Activated T-cell treated with anti-CD3 and anti-CD28 coated beads, Interleukin-2, amount 50 U/mL, for 48 hours (primary cell): ENCODE results near the gene ARHGEF38.
"Not testable (repeated sequence)": the region's sequence is repeated elsewhere in the genome, so short reads cannot be mapped to it uniquely, and the experiment has no call there.

ENCODE experiments used
- DNase-seq, 2 experiments: peaks; one replicate each; pipeline ENCODE4 v3.0.0-alpha.2; 2020

ARHGEF38 gene

DNA sequence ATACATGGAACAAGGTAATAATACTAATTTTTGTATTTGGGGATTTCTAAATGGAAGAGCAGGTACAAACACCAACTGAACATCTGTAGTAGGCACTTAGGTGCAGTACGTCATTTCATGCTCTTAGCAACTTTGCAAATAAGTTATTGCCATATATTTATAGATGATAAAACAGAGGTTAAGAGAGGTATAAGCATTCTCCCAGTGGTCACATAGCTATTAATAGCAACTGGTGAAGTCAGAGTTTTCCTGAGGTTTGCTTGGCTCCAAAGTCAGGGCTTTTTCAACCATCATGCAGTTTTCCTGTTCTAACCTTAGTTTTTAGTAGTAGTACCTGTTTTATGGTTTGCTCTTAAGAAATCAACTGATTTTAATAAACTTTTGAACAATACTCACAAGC, 10.9 kb downstream of the ARHGEF38 start:
- no peak for DNase-seq

DNA sequence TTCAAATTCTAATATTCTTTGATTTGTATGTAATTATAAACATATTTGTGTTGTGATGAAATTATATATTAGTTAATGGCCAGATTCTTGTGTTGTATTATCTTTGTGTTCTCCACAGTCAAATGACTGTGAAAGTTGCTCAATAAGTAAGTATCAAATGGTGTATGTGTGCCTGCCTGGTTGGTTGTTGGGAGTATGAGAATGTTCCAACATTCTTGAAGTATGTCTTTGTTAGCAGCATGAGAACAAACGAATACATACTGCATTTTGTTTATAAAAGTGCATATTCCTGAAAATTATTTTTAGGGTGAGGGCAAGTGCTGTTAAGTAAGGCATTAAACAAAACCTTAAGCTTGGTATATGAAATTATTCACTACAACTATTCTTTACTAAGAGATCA, 16.2 kb downstream of the ARHGEF38 start:
- no peak for DNase-seq

DNA sequence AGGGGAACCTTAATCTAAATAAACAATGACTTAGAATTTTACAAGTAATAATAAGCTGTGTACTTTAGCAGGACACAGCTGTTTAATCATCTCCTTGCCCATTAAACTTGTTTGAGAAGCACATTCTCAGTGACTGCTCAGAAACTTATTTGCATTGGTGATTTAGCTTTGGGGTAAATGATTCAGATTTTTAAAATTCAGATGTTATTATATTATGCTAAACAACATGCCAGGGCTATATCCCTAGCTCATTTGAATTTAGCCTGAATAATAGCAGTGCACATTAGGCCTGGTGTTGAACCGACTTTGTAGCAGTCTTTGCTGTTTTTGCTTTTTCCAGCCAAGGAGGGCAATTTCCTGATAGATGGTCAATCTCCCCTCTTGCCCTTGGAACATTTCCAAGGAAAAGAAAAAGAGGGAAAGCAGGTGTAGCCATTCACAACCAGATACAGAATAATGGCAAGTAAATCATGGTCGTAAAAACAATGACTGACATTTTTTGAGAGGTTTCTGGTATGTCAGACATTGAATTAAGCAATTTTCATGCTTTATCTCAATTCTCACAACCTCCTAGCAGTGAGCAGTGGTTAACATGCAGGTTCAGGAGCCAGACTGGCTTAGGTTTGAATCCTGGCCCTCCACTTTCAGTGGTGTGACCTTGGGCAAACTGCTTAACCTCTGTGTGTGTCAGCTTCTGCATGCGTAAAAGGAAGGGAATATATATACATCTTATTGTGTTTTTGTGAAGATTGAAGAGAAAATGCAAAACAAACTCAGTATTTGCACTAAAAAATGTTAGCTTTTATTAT, 16.8 kb downstream of the ARHGEF38 start:
- no peak for DNase-seq

DNA sequence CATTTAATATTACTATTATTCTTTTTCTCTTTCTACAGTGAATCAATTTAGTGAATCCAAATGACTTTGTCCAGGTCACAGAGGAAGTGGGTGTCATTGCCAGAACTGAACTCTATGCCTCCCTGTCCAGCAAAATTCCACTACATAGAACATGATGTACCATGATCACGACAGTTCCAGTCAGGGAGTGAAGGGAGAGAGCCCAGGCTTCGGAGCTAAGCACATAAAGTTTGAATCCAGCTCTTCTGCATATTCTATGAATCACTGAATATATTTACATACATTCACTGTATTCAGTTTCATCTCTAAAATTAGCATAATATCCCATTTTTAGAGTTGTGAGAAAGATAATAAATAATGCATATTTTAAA, 17.4 kb downstream of the ARHGEF38 start:
- no peak for DNase-seq

DNA sequence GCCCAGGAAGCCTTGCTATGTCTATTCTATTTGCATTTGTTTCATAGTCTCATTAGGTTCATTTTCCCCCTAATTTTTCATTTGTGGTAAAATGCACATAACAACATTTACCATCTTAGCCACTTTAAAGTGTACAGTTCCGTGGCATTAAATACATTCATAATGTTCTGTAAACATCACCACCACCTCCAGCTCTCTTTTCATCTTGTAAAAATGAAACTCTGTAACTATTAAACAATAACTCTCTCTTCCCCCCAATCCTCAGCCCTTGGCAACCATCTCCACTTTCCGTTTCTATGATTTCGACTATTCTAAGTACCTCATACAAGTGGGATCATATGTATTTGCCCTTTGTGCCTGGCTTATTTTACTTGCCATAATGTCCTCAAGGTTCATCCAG, 19.9 kb downstream of the ARHGEF38 start:
- DNase-seq = no peak

DNA sequence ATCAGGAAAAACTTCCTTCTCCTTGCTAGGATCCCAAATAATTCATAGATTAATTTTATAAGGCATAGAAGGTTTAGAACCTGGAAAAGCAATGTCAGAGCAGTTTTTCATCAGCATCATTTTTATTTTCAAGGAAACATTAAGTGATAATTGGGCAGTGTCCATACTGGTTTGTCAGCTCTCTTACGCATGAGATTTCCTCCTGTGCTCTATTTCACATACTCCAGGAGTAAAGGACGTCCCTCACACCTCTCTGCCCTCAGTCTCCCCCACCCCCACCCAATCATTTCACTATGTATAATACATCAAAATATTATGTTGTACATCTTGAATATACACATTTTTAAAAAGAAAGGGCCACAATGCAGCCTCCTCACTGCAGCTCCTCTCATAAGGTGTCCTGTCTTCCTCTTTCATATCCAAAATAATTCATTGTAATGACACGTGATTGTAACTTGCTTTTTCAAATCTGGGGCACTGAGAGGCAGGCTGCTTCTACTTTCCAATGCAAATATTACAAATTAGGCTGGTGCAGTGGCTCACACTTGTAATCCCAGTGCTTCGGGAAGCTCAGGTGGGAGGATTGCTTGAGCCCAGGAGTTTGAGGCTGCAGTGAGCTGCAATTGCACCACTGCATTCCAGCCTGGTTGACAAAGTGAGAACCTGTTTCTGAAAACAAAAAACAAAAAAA, 34.4 kb downstream of the ARHGEF38 start:
- DNase-seq = no peak

DNA sequence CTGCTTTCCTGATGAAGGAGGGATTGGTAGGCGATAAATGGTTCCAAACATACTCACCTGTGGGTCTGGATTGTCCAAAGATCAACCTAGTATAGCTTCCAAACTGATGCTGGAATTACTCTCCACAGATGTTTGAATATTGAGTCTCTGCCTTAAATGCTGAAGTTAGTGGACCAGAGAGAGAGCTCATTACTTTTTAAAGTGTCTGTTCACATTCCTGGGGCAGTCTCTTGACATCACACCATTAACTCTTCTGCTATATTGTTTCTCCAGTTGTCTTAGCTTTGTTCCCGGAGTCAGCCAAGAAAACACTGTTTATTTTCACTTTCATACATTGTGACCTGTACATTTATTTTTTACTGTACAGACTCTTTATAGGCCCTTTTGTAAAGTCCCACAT, 35.4 kb downstream of the ARHGEF38 start:
- DNase-seq = no peak

DNA sequence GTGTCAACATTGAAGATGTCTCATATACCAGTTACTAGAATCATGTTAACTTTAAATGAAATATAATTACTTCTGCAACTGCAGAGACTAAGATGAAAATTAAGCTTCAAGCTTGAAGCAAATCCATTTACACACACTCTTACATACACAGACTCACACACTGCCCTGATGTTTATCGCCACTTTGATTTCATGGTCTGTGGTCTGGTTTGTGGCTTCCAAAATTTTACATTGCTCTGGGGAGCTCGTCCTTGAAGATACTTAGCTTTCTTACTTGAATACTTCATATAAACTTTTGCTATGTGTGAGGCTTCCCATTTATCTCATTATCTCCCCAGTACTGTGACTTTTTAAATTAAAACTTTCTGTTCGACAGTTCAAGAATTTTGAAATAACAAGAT, 35.8 kb downstream of the ARHGEF38 start:
- DNase-seq = no peak

DNA sequence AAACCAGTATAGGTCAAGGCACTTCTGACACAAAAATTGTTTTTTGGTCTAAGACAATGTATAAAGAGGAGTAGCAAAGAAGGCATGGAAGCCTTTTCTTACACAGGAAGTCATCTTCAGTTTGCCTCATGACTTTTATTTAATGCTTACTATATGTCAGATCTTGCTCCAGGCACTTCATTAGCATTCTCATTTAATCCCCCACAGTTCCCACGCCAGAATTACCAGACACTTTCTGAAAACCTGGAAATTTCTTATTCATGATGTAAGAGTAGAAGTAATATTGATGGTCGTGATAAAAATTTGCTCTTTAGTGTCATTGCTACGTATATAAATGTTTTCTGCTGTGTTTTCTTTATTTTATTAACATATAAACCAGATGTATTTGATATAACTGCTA, 39.2 kb downstream of the ARHGEF38 start:
- DNase-seq = no peak

DNA sequence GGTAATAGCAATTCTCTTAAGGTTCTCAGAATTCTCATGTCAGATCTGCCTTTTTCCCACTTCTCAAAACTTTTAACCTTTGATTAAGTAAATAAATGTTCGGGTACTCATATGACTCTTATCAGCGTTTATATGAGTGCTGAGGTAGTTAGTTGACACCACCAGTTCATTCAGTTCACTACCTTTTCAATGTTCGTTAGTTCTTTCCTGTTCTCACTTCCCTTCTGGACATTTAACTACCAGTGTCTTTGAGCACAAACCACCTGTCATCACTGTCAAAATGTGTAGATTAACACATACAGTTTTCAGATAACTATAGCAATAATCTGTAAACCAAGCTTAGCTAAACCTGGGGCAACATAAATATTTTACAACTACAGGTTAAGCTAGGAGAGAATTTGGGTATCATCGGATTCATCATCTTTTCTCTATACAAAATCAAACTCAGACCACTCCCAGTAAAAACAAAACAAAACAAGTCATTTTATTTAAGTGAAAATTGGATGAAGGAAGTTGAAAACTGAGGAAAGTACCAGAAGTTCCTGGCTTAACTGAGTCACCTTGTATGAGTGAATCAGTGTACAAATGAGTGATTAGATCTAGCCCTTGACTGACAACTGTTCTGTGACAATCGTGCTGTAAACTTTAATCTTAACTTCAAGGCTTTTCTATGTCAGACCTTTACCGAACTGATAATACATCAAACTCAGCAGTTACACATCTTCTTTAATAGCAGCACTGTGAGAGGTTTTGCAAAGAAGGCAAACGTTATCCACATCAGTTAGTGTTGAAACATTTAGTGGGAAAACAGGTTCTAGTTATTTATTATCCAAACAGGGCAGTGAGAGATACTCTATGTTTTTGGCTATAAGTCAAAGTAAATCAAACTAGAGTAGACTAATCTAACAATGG, 41.9 kb downstream of the ARHGEF38 start:
- no peak for DNase-seq

DNA sequence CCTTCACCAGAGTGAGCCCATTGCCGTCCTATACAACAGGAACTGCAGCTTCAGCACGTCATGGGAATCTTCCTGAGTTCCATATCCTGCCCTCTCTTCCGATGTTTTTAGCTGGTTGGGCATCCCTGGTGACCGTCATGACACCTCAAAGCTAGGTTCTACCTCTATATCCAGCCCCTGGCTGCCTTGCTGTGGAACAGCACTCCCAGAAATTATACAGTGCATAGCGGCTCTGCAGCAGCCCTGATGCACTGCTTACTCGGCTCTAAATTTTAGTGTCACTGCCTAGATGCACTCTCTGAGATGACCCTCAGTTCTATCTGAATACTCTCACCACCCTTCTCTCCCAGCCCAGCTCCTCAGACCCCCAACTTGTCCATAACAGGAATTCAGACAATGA, 44.3 kb downstream of the ARHGEF38 start:
- no peak for DNase-seq

DNA sequence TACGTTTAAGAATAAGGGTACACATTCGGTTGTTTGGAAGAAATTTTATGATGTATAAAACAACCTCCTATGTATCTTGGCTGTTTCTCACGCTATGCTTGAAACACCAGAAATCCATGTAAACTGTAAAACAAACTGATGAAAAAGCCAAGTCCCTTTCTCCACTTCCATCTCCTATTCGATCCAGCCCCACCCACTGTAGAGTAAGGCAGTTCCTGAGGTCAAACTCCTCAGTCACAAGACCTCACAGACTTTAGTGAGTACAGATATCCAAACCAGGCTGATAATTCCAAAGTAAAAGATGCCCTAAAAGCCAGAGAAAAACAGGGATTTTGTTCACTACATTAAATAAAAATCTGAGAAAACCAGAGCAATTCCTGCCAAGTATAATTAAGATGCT, 45.6 kb downstream of the ARHGEF38 start:
- DNase-seq = no peak

DNA sequence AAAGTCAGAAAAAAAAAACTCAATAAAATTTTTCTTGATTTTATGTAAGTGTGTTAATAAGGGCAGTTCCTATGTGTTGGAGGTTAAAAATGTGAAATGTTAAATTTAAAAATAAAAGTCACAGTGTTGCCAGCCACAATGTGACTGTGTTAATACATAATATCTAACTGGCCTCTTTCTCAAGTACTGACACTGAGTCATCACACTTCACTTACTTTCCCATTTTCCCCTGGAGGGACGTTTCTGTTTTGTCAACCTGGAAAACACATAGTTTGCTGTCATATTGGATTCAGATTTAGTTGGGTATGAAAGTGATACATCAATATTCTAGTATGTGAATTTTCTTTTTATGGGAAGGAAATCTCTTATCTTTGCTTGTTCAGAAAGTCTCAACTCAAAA, 46.4 kb downstream of the ARHGEF38 start:
- DNase-seq = no peak

DNA sequence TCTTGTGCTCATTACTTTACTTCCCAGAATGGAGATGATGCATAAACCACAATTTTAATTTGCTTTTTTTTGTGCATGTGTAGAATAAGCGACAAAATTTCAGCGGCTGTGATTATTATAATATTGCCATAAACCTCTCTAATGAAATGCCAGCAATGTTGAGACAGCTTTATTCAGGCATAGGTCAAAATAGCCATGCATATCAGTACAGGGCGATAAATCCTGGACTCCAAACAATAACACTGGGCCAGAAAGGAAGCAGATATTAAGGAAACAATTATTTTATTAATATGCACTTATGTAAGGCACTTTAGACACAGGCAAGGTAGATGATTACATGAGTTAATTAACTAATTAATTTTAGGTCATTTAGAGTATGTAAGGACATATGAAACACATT, 47.1 kb downstream of the ARHGEF38 start:
- no peak for DNase-seq

DNA sequence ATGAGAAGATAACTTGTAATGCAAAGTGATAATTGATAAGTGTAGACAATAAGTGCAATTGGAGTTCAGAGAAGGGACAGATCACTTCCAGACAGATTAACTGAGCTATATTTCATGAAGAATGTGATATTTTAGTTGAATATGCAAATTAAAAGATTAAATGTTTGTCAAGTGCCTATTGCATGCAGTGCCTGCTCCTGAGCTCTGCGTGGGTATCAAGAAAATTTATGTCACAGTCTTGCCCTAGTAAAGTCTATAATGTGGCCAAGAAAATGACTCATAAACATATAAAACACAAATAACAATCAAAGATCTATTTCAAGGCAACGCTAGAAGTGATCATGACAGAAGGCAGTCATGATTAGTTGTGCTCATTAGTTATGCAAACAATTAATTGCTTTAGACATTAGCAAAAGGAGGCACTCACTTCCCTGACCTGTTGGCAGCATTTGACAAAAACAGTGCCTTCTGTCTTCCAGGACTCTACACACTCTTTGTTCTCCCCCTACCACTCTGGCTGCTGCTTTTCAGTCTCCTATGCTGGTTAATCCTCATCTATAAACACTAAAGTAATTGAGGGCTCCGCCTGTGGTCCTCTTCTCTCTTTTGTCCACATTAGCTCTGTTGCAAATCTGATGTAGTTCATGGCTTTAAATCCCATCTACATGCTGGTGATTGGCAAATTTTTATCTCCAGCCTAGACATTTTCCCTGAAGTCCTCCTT, 47.7 kb downstream of the ARHGEF38 start:
- no peak for DNase-seq

DNA sequence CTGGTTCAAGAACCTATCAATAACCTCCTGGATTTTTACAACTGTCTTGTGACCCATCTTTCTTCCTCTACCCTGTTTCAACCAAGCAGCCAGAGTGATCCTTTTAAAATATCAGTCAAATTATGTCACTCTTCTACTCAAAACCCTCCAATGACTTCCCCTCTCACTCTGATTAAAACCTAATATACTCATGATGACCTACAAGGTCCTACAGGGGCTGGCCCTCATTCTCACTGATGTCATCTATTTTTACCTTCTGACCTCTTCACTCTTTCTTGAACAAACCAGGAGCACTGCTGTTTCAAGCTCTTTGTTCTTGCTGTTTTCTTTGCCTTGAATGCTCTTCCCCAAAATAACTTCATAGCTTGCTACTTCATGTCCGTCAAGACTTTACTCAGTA, 48.5 kb downstream of the ARHGEF38 start:
- no peak for DNase-seq

DNA sequence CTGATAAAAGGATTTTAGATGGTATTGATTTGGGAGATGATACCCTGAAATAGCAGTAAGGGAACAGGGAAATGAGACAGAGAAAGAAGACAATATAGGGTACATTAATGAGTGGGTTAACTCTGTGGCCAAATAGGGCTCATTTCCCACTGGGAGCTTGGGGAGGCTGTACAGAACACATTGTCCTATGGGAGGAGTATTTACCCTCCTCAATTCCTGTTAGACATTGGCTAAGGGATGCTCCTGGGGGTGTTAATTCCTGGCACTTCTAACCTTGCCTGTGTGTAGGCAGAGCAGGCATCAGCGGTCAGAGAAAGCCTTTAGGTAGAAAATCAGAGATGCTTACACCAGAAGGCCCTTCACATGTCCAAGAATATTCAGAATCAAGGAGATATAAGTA, 49.0 kb downstream of the ARHGEF38 start:
- no peak for DNase-seq

DNA sequence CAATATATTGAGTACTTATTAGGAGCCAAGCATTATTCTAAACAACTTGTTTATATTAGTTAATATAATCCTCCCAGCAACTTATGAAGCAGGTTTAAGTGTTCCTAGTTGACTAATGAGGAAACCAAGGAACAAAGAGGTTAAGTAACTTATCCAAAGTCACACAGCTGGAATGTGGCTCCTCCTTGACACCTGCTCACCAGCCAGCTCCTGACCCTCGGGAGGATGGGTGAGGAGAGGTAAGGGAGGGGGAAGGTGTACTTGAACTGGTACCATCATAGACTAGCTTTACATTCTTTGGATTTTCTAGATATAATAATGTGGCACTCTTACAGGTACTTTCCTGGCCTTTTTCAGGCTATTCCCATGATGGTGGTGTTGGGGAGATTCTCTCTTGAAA, 50.7 kb downstream of the ARHGEF38 start:
- DNase-seq = no peak

DNA sequence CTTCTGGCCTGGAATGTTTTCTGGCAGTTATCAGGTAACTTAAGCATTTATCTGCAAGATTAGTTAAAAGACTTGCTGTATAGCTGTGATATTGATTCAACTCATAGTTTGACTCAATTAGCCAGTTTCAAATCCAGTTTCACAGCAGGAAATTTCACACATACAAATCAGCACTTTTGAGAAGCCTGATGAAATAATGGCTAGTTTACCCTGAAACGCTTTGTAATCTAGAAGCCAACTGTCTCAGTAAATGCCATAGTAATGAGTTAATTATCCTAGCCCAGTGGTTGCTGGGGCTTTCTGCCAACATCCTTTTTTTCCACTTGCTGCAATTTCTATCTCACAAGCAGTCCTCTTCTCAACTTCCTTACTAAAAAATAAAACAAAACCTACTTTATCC, 53.1 kb downstream of the ARHGEF38 start:
- DNase-seq = no peak

DNA sequence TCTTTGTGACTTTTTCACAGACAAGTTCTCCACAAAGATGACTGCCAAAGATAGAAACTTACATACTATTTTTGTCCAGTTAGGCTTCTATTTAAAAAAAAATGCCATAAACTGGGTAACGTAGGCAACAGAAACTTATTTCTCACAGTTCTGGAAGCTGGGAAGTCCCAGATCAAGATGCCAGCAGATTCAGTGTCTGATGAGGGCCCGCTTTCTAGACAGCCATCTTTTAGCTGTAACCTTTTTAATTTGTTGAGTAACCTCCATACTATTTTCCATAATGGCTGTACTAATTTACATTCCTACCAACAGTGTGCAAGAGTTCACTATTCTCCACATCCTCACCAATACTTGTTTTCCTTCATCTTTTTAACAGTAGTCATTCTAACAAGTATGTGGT, 55.5 kb downstream of the ARHGEF38 start:
- no peak for DNase-seq

DNA sequence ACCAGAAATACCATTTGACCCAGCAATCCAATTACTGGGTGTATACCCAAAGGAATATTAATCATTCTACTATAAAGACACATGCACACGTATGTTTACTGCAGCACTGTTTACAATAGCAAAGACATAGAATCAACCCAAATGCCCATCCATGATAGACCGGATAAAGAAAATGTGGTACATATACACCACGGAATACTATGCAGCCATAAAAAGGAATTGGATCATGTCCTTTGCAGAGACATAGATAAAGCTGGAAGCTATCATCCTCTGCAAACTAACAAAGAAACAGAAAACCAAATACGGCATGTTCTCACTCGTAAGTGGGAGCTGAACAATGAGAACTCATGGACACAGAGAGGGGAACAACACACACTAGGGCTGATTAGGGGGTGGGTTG, 57.4 kb downstream of the ARHGEF38 start:
- not testable (repeated sequence) for DNase-seq

DNA sequence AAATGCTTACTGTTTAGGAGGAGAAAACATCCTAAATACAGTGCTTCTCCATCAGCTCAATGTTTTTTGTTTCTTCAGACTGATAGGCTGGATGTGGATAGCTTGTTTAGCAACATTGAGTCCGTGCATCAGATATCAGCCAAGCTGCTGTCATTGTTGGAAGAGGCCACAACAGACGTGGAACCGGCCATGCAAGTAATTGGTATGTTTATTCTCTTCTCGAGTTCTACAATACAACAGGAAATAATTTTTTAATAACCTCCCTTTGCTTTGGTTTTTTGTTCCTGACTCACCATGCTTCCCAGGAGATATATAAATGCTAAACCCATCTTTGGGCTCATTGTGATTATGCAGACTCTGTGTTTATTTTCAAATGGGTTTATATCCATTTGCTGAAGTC, 60.9 kb downstream of the ARHGEF38 start:
- DNase-seq = no peak
